H1 (cell line): Measurements from ENCODE around the gene DOCK8. TPM values are rescaled to one million over a fixed set of nuclear protein-coding genes. Genes with fewer than 3 reads are reported as not detected.

ENCODE experiments used
- CTCF ChIA-PET: fragments of 300-600 bp; sonication (Branson Sonifier 250); formaldehyde crosslinking; loops from one replicate; lab custom pipeline; 2021; ENCODE audit not compliant: partially characterized antibody; lab: Charles Lee
- POLR2A ChIA-PET: fragments of 300-600 bp; sonication (Branson Sonifier 250); formaldehyde crosslinking; loops from one replicate; lab custom pipeline; 2021; ENCODE audit warnings: inconsistent platforms; ENCODE audit not compliant: partially characterized antibody; lab: Charles Lee
- DNase-seq, 2 experiments: peaks; one replicate each; pipeline versions ENCODE4 v3.0.0 to v3.0.0-alpha.2; 2010 to 2022; ENCODE audit warnings: low spot score in 2 of 2, low read depth in 1 of 2, mixed read lengths in 1 of 2
- FAIRE-seq: peaks from 2 replicates; lab custom pipeline; 2011; peaks lifted over from hg19 to GRCh38; lab: Jason Lieb, UNC
- H2AFZ ChIP-seq: 2 replicates; pipeline ENCODE4 v1.8.1; 2012; ENCODE audit warnings: low read length, inconsistent platforms
- H2AK5ac ChIP-seq: 2 replicates; pipeline ENCODE4 v1.6.1; 2013; ENCODE audit warnings: low read depth, low read length
- H2BK120ac ChIP-seq: replicated peaks from 2 replicates; pipeline ENCODE3; 2013; ENCODE audit warnings: low read depth, low read length, inconsistent platforms
- H2BK12ac ChIP-seq: 2 replicates; pipeline ENCODE4 v1.6.1; 2013; ENCODE audit warnings: low read depth, low read length
- H2BK15ac ChIP-seq: 2 replicates; pipeline ENCODE4 v1.6.1; 2013; ENCODE audit warnings: low read length
- H2BK20ac ChIP-seq: 2 replicates; pipeline ENCODE4 v1.6.1; 2013; ENCODE audit warnings: low read length
- H2BK5ac ChIP-seq: 2 replicates; pipeline ENCODE4 v1.6.1; 2013; ENCODE audit warnings: low read depth, low read length
- H3K14ac ChIP-seq: 2 replicates; pipeline ENCODE4 v1.6.1; 2013; ENCODE audit warnings: inconsistent platforms; ENCODE audit not compliant: insufficient read length
- H3K18ac ChIP-seq: 2 replicates; pipeline ENCODE4 v1.6.1; 2013; ENCODE audit warnings: low read length; ENCODE audit errors: extremely low read depth
- H3K23ac ChIP-seq: 2 replicates; pipeline ENCODE4 v1.6.1; 2013; ENCODE audit warnings: inconsistent platforms; ENCODE audit not compliant: insufficient read length
- H3K23me2 ChIP-seq: 2 replicates; pipeline ENCODE4 v1.6.1; 2013; ENCODE audit warnings: low read depth, low read length
- H3K27ac ChIP-seq: 2 replicates; pipeline ENCODE4 v1.6.1; 2011; ENCODE audit warnings: low read depth, low read length, inconsistent platforms
- H3K27me3 ChIP-seq, 4 experiments: replicated peaks in 1 of 4; 1 replicate in 1 of 4; 2 replicates in 3 of 4; pipeline versions ENCODE4 v1.6.1 to v1.8.1; 2011 to 2013; ENCODE audit warnings: low read length in 3 of 4, mild to moderate bottlenecking in 3 of 4, inconsistent platforms in 2 of 4, mixed read lengths in 2 of 4, moderate library complexity in 1 of 4; ENCODE audit not compliant: control insufficient read depth in 3 of 4, insufficient read depth in 3 of 4; ENCODE audit errors: extremely low read depth in 1 of 4
- H3K36me3 ChIP-seq, 4 experiments: 2 replicates each; pipeline versions ENCODE4 v1.6.1 to v1.8.1; 2011 to 2013; ENCODE audit warnings: mild to moderate bottlenecking in 4 of 4, low read length in 3 of 4, moderate library complexity in 2 of 4, control low read depth in 1 of 4, inconsistent platforms in 1 of 4; ENCODE audit not compliant: insufficient read depth in 4 of 4, control insufficient read depth in 2 of 4
- H3K4ac ChIP-seq: replicated peaks from 2 replicates; pipeline ENCODE3; 2013; ENCODE audit warnings: low read length, low read depth, mixed read lengths, inconsistent platforms; ENCODE audit not compliant: insufficient read length
- H3K4me1 ChIP-seq, 4 experiments: replicated peaks in 1 of 4; 1 replicate in 1 of 4; 2 replicates in 3 of 4; pipeline versions ENCODE4 v1.6.1 to v1.8.1; 2011 to 2013; ENCODE audit warnings: low read length in 3 of 4, inconsistent platforms in 2 of 4, mixed read lengths in 1 of 4; ENCODE audit not compliant: insufficient read depth in 4 of 4, control insufficient read depth in 3 of 4
- H3K4me2 ChIP-seq, 2 experiments: 2 replicates each; pipeline versions ENCODE4 v1.6.1 to v1.8.1; 2011 to 2013; ENCODE audit warnings: low read depth in 2 of 2, low read length in 2 of 2, control low read depth in 1 of 2, inconsistent platforms in 1 of 2, mild to moderate bottlenecking in 1 of 2; ENCODE audit not compliant: insufficient read depth in 1 of 2
- H3K4me3 ChIP-seq, 4 experiments: fragments of 200-600, 300-600 bp in 1 of 4; sonication (generic), shearing (Covaris generic), sonication (Bioruptor Twin) in 1 of 4; 2 replicates each; pipeline versions ENCODE4 v1.5.1 to v1.8.1; 2011 to 2016; ENCODE audit warnings: low read length in 4 of 4, low read depth in 3 of 4, control low read depth in 2 of 4, inconsistent platforms in 2 of 4, mild to moderate bottlenecking in 2 of 4, mixed read lengths in 1 of 4, moderate library complexity in 1 of 4; ENCODE audit not compliant: insufficient read depth in 2 of 4; ENCODE audit errors: extremely low read depth in 1 of 4
- H3K56ac ChIP-seq: replicated peaks from 2 replicates; pipeline ENCODE3; 2013; ENCODE audit warnings: low read depth, mild to moderate bottlenecking, mixed read lengths, low read length, inconsistent platforms; ENCODE audit not compliant: insufficient read length
- H3K79me1 ChIP-seq: 2 replicates; pipeline ENCODE4 v1.6.1; 2013; ENCODE audit warnings: low read depth, low read length, control low read depth
- H3K79me2 ChIP-seq, 2 experiments: 2 replicates each; pipeline versions ENCODE4 v1.6.1 to v1.8.1; 2012 to 2013; ENCODE audit warnings: low read length in 2 of 2, mild to moderate bottlenecking in 2 of 2, inconsistent platforms in 1 of 2; ENCODE audit not compliant: insufficient read depth in 2 of 2, control insufficient read depth in 1 of 2
- H3K9ac ChIP-seq, 4 experiments: replicated peaks in 1 of 4; 1 replicate in 1 of 4; 2 replicates in 3 of 4; pipeline versions ENCODE4 v1.6.1 to v1.8.1; 2011 to 2013; ENCODE audit warnings: low read depth in 3 of 4, low read length in 3 of 4, control low read depth in 2 of 4, mild to moderate bottlenecking in 2 of 4, moderate library complexity in 2 of 4, inconsistent platforms in 1 of 4; ENCODE audit errors: extremely low read depth in 1 of 4
- H3K9me3 ChIP-seq, 2 experiments: 2 replicates each; pipeline versions ENCODE4 v1.6.1 to v1.8.1; 2012 to 2013; ENCODE audit warnings: mild to moderate bottlenecking in 2 of 2, moderate library complexity in 2 of 2, control low read depth in 1 of 2, inconsistent platforms in 1 of 2, low read depth in 1 of 2, low read length in 1 of 2, mixed read lengths in 1 of 2; ENCODE audit not compliant: insufficient read depth in 2 of 2
- H4K20me1 ChIP-seq, 2 experiments: replicated peaks in 1 of 2; 2 replicates each; pipeline versions ENCODE3 to v1.8.1; 2011 to 2013; ENCODE audit warnings: inconsistent platforms in 2 of 2, low read length in 2 of 2, mild to moderate bottlenecking in 1 of 2; ENCODE audit not compliant: insufficient read depth in 2 of 2, control insufficient read depth in 1 of 2
- H4K5ac ChIP-seq: 2 replicates; pipeline ENCODE4 v1.6.1; 2013; ENCODE audit warnings: low read length, low read depth, mixed read lengths, inconsistent platforms; ENCODE audit not compliant: insufficient read length
- H4K8ac ChIP-seq: 2 replicates; pipeline ENCODE4 v1.8.0; 2013; ENCODE audit warnings: mild to moderate bottlenecking, moderate library complexity, low read length, inconsistent platforms; ENCODE audit not compliant: insufficient read depth; ENCODE audit errors: extremely low read depth
- H4K91ac ChIP-seq: replicated peaks from 2 replicates; pipeline ENCODE3; 2013; ENCODE audit warnings: low read length, mixed read lengths, inconsistent platforms; ENCODE audit not compliant: insufficient read length
- ASH2L ChIP-seq: fragments of 200-600, 300-600 bp; sonication (generic); IDR thresholded peaks from one replicate; pipeline ENCODE4 v1.7.1; 2017; ENCODE audit warnings: low read length
- CBX5 ChIP-seq: fragments of 300-800, 300-1000 bp; sonication (generic); IDR thresholded peaks from 2 replicates; pipeline ENCODE4 v1.7.1; 2016; ENCODE audit warnings: antibody characterized with exemption, low read length, low read depth
- RFX5 ChIP-seq: IDR thresholded peaks from 2 replicates; pipeline ENCODE4 v1.6.1; 2011; ENCODE audit warnings: low read depth, low read length, improper control_type of control experiment, borderline replicate concordance
- RNF2 ChIP-seq: fragments of 200-900, 300-1000 bp; sonication (generic); IDR thresholded peaks from 2 replicates; pipeline ENCODE4 v1.7.1; 2016; ENCODE audit warnings: borderline replicate concordance, low read depth, mild to moderate bottlenecking, antibody characterized with exemption, low read length; ENCODE audit not compliant: poor library complexity, severe bottlenecking; ENCODE audit errors: missing control alignments
- SRF ChIP-seq: IDR thresholded peaks from 2 replicates; pipeline ENCODE4 v1.6.1; 2011; ENCODE audit warnings: mild to moderate bottlenecking, low read depth, low read length, moderate library complexity
- TBP ChIP-seq: IDR thresholded peaks from 2 replicates; pipeline ENCODE4 v1.6.1; 2011; ENCODE audit warnings: low read depth, low read length, improper control_type of control experiment
- ZNF274 ChIP-seq: IDR thresholded peaks from 2 replicates; pipeline ENCODE4 v1.7.0; 2012; ENCODE audit warnings: low read length, borderline replicate concordance; ENCODE audit errors: extremely low read depth
- WGBS, 2 experiments: shearing (Covaris generic) in 1 of 2; methylation state at CpG; one replicate each; pipeline versions ENCODE4 v1.1.6 to v1.1.7; 2013 to 2015; ENCODE audit warnings: low lambda C conversion rate in 2 of 2, mixed read lengths in 2 of 2, inconsistent platforms in 1 of 2, low coverage in 1 of 2, missing lambda C conversion rate in 1 of 2; ENCODE audit not compliant: insufficient replicate concordance in 2 of 2, insufficient coverage in 1 of 2, insufficient read length in 1 of 2; ENCODE audit errors: extremely low coverage in 1 of 2, missing lambda C conversion rate in 1 of 2; 5-methylcytosine and 5-hydroxymethylcytosine counted together
- polyA plus RNA-seq, 7 experiments: library from polyadenylated mRNA; depleted of rRNA in 3 of 7; stranded (reverse) in 5 of 7; unstranded in 2 of 7; fragments of >200 nt in 5 of 7; fragments of 200-250 nt in 2 of 7; gene quantifications; 1 replicate in 5 of 7; 2 replicates in 1 of 7; 4 replicates in 1 of 7; pipeline versions ENCODE4 v1.2.1 to v1.2.3, GENCODE V29; 2011 to 2013; ENCODE audit warnings: missing spikeins in 2 of 7, mixed read lengths in 2 of 7
- total RNA-seq: library from RNA; stranded (reverse); fragmentation: NEBNext Ultra II Directional; extraction: Animal tissue kit (Norgen Biotek cat#: 25700); gene quantifications from 2 replicates; pipeline ENCODE4 v1.2.1, GENCODE V29; 2021

DOCK8 gene
- total and polyA plus RNA-seq, 2 of the 8 experiments (the other 6 are each of a cell fraction or from before 2014, with no cell fraction given) = 0.57 to 2.0 TPM

GRCh38 chr9:212297-212696 lies 2.4 kb upstream of the DOCK8 start:
- Histone ChIP-seq H3K79me2 (no peaks in the 10 kb centered on the region), H3K4ac (no peak overlapping the region), H2BK5ac (no peak overlapping the region), H3K4me3 (no peak overlapping the region), H3K4me2 (no peak overlapping the region), H2BK120ac (no peak overlapping the region), H2BK12ac (no peak overlapping the region), H3K23ac (no peak overlapping the region), H4K8ac (no peak overlapping the region), H3K56ac (no peak overlapping the region), H3K27ac (no peak overlapping the region), H2BK20ac (no peak overlapping the region), H4K5ac (no peak overlapping the region), H2AK5ac (no peak overlapping the region), H3K27me3 (peaks cover 0 to 27% (median 18%) of the 10 kb centered on the region in 4 experiments; a peak in 6 of 7 replicates), H3K14ac (no peak overlapping the region), H4K20me1 (no peaks in the 10 kb centered on the region), H4K91ac (no peak overlapping the region), H3K36me3 (no peaks in the 10 kb centered on the region), H3K9ac (no peak overlapping the region), H3K18ac (no peak overlapping the region), H3K9me3 (no peaks in the 10 kb centered on the region; a peak in 1 of 4 replicates), H3K23me2 (peaks cover 3% of the 10 kb centered on the region; the same call in 1 of the 2 replicates), H3K4me1 (peaks cover 0 to 2% (median 0%) of the 10 kb centered on the region in 4 experiments; a peak in 2 of 7 replicates), H2AFZ (no peak overlapping the region), H3K79me1 (no peaks in the 10 kb centered on the region), H2BK15ac (no peak overlapping the region)
- ChIA-PET POLR2A (no interaction called here), CTCF (no interaction called here)
- no peak for FAIRE-seq
- WGBS, 2 experiments = 87% methylated on average over 3 of the region's 3 CpGs; no CpG with 5 or more reads in 1 of the 2 experiments
- no peak for DNase-seq
- no peak for TF ChIP-seq RFX5
- TF ChIP-seq ASH2L = no peak
- TF ChIP-seq SRF = no peak
- no peak for TF ChIP-seq TBP
- no peak for TF ChIP-seq ZNF274
- TF ChIP-seq CBX5 = no peak
- TF ChIP-seq RNF2 = no peak
